ENCODE data around the gene PTPRD.

DNA sequence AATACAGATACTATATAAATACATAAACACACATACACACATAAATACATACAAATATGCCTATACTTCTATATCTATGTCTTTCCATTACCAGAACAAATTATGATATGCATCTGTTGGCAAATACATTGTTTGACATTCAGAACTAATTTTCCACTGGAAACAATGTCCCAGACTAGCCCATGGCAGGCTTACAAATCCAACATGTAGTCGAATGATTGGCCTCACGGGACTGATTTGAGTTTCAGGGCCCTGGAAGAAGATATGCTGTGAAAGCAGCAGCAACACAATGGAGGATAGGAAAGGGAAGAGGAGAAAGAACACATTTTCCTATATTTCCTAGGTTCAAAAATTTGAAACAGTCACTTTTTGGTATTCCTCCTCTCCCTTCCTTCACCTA lies 1932.1 kb downstream of the PTPRD start:
- TF ChIP-seq, protein P1, sequence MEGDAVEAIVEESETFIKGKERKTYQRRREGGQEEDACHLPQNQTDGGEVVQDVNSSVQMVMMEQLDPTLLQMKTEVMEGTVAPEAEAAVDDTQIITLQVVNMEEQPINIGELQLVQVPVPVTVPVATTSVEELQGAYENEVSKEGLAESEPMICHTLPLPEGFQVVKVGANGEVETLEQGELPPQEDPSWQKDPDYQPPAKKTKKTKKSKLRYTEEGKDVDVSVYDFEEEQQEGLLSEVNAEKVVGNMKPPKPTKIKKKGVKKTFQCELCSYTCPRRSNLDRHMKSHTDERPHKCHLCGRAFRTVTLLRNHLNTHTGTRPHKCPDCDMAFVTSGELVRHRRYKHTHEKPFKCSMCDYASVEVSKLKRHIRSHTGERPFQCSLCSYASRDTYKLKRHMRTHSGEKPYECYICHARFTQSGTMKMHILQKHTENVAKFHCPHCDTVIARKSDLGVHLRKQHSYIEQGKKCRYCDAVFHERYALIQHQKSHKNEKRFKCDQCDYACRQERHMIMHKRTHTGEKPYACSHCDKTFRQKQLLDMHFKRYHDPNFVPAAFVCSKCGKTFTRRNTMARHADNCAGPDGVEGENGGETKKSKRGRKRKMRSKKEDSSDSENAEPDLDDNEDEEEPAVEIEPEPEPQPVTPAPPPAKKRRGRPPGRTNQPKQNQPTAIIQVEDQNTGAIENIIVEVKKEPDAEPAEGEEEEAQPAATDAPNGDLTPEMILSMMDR (IDR thresholded peaks at IDR 0.05) = no peak
- no peak for TF ChIP-seq EZH2 (IDR thresholded peaks at IDR 0.05)

Measured in neural progenitor cell (in vitro differentiated cells).